ENCODE results near the gene BAZ2A. TPM values are rescaled to one million over a fixed set of nuclear protein-coding genes. Genes with fewer than 3 reads are reported as not detected.

BAZ2A gene
- total RNA-seq, 1 experiment from 2014 or later = 15.2 TPM

- Histone ChIP-seq H3K36me3 (peaks cover 88% of the 10 kb centered on the region), H3K4me1 (replicated peaks) (no peaks in the 10 kb centered on the region), H3K27ac (no peak overlapping the region), H3K27me3 (replicated peaks) (no peaks in the 10 kb centered on the region), H3K4me3 (no peak overlapping the region), H3K9me3 (replicated peaks) (no peaks in the 10 kb centered on the region)
- no peak for DNase-seq (ENCODE audit: low read depth in 1 of 2, low spot score in 2 of 2)
These were observed 59.0 kb downstream of the BAZ2A start for GRCh38 chr12:56571121-56571520.

GRCh38 chr12:56568146-56568545 lies 62.0 kb downstream of the BAZ2A start:
- H3K36me3 ChIP-seq = peaks cover 91% of the 10 kb centered on the region
- no peaks in the 10 kb centered on the region for H3K9me3 ChIP-seq (replicated peaks)
- no peaks in the 10 kb centered on the region for H3K27me3 ChIP-seq (replicated peaks)
- H3K4me1 ChIP-seq (replicated peaks) = peaks cover 3% of the 10 kb centered on the region; the same call in 1 of the 2 replicates
- no peak overlapping the region for H3K27ac ChIP-seq
- H3K4me3 ChIP-seq = no peak overlapping the region
- no peak for DNase-seq (ENCODE audit: low read depth in 1 of 2, low spot score in 2 of 2)

- Histone ChIP-seq H3K36me3 (peaks cover 90% of the 10 kb centered on the region), H3K4me1 (replicated peaks) (peaks cover 3% of the 10 kb centered on the region; the same call in 1 of the 2 replicates), H3K27me3 (replicated peaks) (no peaks in the 10 kb centered on the region), H3K9me3 (replicated peaks) (no peaks in the 10 kb centered on the region), H3K27ac (no peak overlapping the region), H3K4me3 (no peak overlapping the region)
- DNase-seq (ENCODE audit: low read depth in 1 of 2, low spot score in 2 of 2) = no peak
These were observed 64.5 kb downstream of the BAZ2A start for GRCh38 chr12:56565510-56566101.

GRCh38 chr12:56551070-56551469 lies 79.1 kb downstream of the BAZ2A start:
- no peak overlapping the region for H3K4me3 ChIP-seq
- no peaks in the 10 kb centered on the region for H3K4me1 ChIP-seq (replicated peaks)
- peaks cover 24% of the 10 kb centered on the region for H3K36me3 ChIP-seq
- H3K27me3 ChIP-seq (replicated peaks) = no peaks in the 10 kb centered on the region
- no peak overlapping the region for H3K27ac ChIP-seq
- no peak for DNase-seq (ENCODE audit: low read depth in 1 of 2, low spot score in 2 of 2)
- no peaks in the 10 kb centered on the region for H3K9me3 ChIP-seq (replicated peaks)

GRCh38 chr12:56546680-56547079 lies 83.4 kb downstream of the BAZ2A start:
- no peak for DNase-seq (ENCODE audit: low read depth in 1 of 2, low spot score in 2 of 2)
- Histone ChIP-seq H3K36me3 (peaks cover 19% of the 10 kb centered on the region), H3K27ac (no peak overlapping the region), H3K27me3 (replicated peaks) (no peaks in the 10 kb centered on the region), H3K9me3 (replicated peaks) (no peaks in the 10 kb centered on the region), H3K4me1 (replicated peaks) (no peaks in the 10 kb centered on the region), H3K4me3 (no peak overlapping the region)

Other genes starting within 250 kb of the BAZ2A start
- gene TIMELESS, start 180.9 kb downstream of the BAZ2A start, total RNA-seq (2014; rRNA removed; shearing (Covaris generic)) = 7.4 and 11.9 TPM in 2 replicates
- 0.08 TPM in 1 of 2 replicates, not detected in the other for gene MIP, start 175.7 kb downstream of the BAZ2A start, total RNA-seq (2014; rRNA removed; shearing (Covaris generic))
- 0.69 and 1.4 TPM in 2 replicates for gene SPRYD4, start 161.7 kb downstream of the BAZ2A start, total RNA-seq (2014; rRNA removed; shearing (Covaris generic))
- gene GLS2, start 142.2 kb downstream of the BAZ2A start, total RNA-seq (2014; rRNA removed; shearing (Covaris generic)) = not detected in 2 replicates
- 17.0 and 31.0 TPM in 2 replicates for gene RBMS2, start 108.5 kb downstream of the BAZ2A start, total RNA-seq (2014; rRNA removed; shearing (Covaris generic))
- gene ATP5F1B, start 15.7 kb upstream of the BAZ2A start, total RNA-seq (2014; rRNA removed; shearing (Covaris generic)) = 382 and 483 TPM in 2 replicates
- 84.7 and 112 TPM in 2 replicates for gene PTGES3, start 58.0 kb upstream of the BAZ2A start, total RNA-seq (2014; rRNA removed; shearing (Covaris generic))
- gene NACA, start 95.0 kb upstream of the BAZ2A start, total RNA-seq (2014; rRNA removed; shearing (Covaris generic)) = 1,148 and 1,246 TPM in 2 replicates
- gene PRIM1, start 122.0 kb upstream of the BAZ2A start, total RNA-seq (2014; rRNA removed; shearing (Covaris generic)) = 28.0 and 31.1 TPM in 2 replicates
- gene HSD17B6, start 133.0 kb upstream of the BAZ2A start, total RNA-seq (2014; rRNA removed; shearing (Covaris generic)) = 20.9 and 26.9 TPM in 2 replicates